HCT116 (cell line): Measurements from ENCODE around the gene AMZ1. TPM values are rescaled to one million over a fixed set of nuclear protein-coding genes. Genes with fewer than 3 reads are reported as not detected.
"Not testable (repeated sequence)": the region's sequence is repeated elsewhere in the genome, so short reads cannot be mapped to it uniquely, and the experiment has no call there.

Experiments
- ATAC-seq: fragments of 200-7000 bp; cut with Tn5 transposase; 2 replicates; pipeline ENCODE4 v1.9.1; 2020; ENCODE audit warnings: mild to moderate bottlenecking, moderate library complexity
- BruUV-seq: library from RNA; stranded (reverse); fragments of 400-500 nt; replicated peaks from 2 replicates; lab custom pipeline; 2021; lab: Mats Ljungman, UMichigan
- CTCF ChIA-PET: fragments of 300-600 bp; sonication (Branson Sonifier 250); formaldehyde crosslinking; loops from one replicate; lab custom pipeline; 2021; ENCODE audit warnings: antibody characterized with exemption; lab: Charles Lee
- POLR2A ChIA-PET: fragments of 300-600, 350-600 bp; sonication (Branson Sonifier 250); formaldehyde crosslinking; loops from one replicate; lab custom pipeline; 2021; ENCODE audit warnings: antibody characterized with exemption; lab: Charles Lee
- RAD21 ChIA-PET, 2 experiments: fragments of 300-600 bp; sonication (Branson Sonifier 250); formaldehyde crosslinking; loops; one replicate each; lab custom pipeline; 2023; ENCODE audit warnings: low total read pairs in 2 of 2; ENCODE audit not compliant: uncharacterized antibody in 2 of 2, unreplicated experiment in 2 of 2, low non-redundant PET in 1 of 2; lab: Charles Lee
- DNase-seq: peaks from one replicate; pipeline ENCODE4 v3.0.0-alpha.2; 2010; ENCODE audit warnings: low read depth, low spot score
- H2AFZ ChIP-seq: fragments of 200-600 bp; shearing (Covaris generic), sonication (generic); 2 replicates; pipeline ENCODE4 v1.6.1; 2017; ENCODE audit warnings: low read depth, mixed run types, mixed read lengths, antibody characterized with exemption, low read length; ENCODE audit not compliant: poor library complexity, severe bottlenecking
- H3K27ac ChIP-seq: 2 replicates; pipeline ENCODE4 v1.5.1; 2012; ENCODE audit warnings: low read depth, low read length
- H3K27me3 ChIP-seq: fragments of 200-600 bp; sonication (generic); 2 replicates; pipeline ENCODE4 v1.6.1; 2016; ENCODE audit warnings: mixed run types, low read length, mixed read lengths; ENCODE audit not compliant: insufficient read depth
- H3K36me3 ChIP-seq, 2 experiments: fragments of 200-500 bp in 1 of 2; fragments of 200-600 bp in 1 of 2; sonication (Bioruptor generic) in 1 of 2; sonication (generic) in 1 of 2; 2 replicates each; pipeline versions ENCODE4 v1.5.1 to v1.6.1; 2014 to 2016; ENCODE audit warnings: low read length in 2 of 2, inconsistent platforms in 1 of 2, mixed read lengths in 1 of 2, mixed run types in 1 of 2; ENCODE audit not compliant: insufficient read depth in 2 of 2, control insufficient read depth in 1 of 2
- H3K4me1 ChIP-seq, 2 experiments: fragments of 200-600 bp in 1 of 2; sonication (generic) in 1 of 2; 2 replicates each; pipeline versions ENCODE4 v1.5.1 to v1.6.1; 2012 to 2017; ENCODE audit warnings: low read length in 2 of 2, inconsistent platforms in 1 of 2, mild to moderate bottlenecking in 1 of 2, mixed read lengths in 1 of 2, mixed run types in 1 of 2, moderate library complexity in 1 of 2; ENCODE audit not compliant: insufficient read depth in 2 of 2, control insufficient read depth in 1 of 2
- H3K4me2 ChIP-seq: fragments of 200-600 bp; sonication (generic); 2 replicates; pipeline ENCODE4 v1.6.1; 2017; ENCODE audit warnings: mixed run types, low read length, mixed read lengths
- H3K4me3 ChIP-seq, 2 experiments: fragments of 200-600 bp in 1 of 2; sonication (generic) in 1 of 2; replicated peaks in 1 of 2; 2 replicates each; pipeline ENCODE4 v1.5.1; 2011 to 2016; ENCODE audit warnings: low read length in 2 of 2, control low read depth in 1 of 2, low read depth in 1 of 2, mild to moderate bottlenecking in 1 of 2, mixed read lengths in 1 of 2, mixed run types in 1 of 2
- H3K79me2 ChIP-seq: fragments of 200-600 bp; sonication (generic); 2 replicates; pipeline ENCODE4 v1.6.1; 2017; ENCODE audit warnings: mild to moderate bottlenecking, mixed run types, low read length, moderate library complexity, mixed read lengths; ENCODE audit not compliant: insufficient read depth
- H3K9ac ChIP-seq: fragments of 200-600 bp; sonication (generic); 2 replicates; pipeline ENCODE4 v1.6.1; 2016; ENCODE audit warnings: low read length, mixed read lengths
- H3K9me2 ChIP-seq: fragments of 200-600 bp; sonication (generic), shearing (Covaris generic); 2 replicates; pipeline ENCODE4 v1.6.1; 2017; ENCODE audit warnings: mixed run types, mild to moderate bottlenecking, moderate library complexity; ENCODE audit not compliant: insufficient read depth
- H3K9me3 ChIP-seq, 2 experiments: fragments of 200-500 bp in 1 of 2; fragments of 200-600 bp in 1 of 2; sonication (Bioruptor generic) in 1 of 2; sonication (generic) in 1 of 2; 2 replicates each; pipeline ENCODE4 v1.6.1; 2014 to 2017; ENCODE audit warnings: low read length in 2 of 2, mixed read lengths in 2 of 2, inconsistent platforms in 1 of 2, low read depth in 1 of 2, mild to moderate bottlenecking in 1 of 2, mixed run types in 1 of 2, moderate library complexity in 1 of 2; ENCODE audit not compliant: control insufficient read depth in 1 of 2, insufficient read depth in 1 of 2
- H4K20me1 ChIP-seq: fragments of 200-600 bp; sonication (generic), shearing (Covaris generic); 2 replicates; pipeline ENCODE4 v1.6.1; 2017; ENCODE audit warnings: mixed run types, mild to moderate bottlenecking, moderate library complexity; ENCODE audit not compliant: insufficient read depth
- CBX3 ChIP-seq: IDR thresholded peaks from 2 replicates; pipeline ENCODE4 v1.6.1; 2012; ENCODE audit warnings: low read depth
- CEBPB ChIP-seq: IDR thresholded peaks from 2 replicates; pipeline ENCODE4 v1.6.1; 2012; ENCODE audit warnings: low read depth
- EZH2phosphoT487 ChIP-seq: fragments of 200-600 bp; IDR thresholded peaks from 2 replicates; pipeline ENCODE4 v1.6.1; 2018; ENCODE audit warnings: antibody characterized with exemption, borderline replicate concordance
- FOSL1 ChIP-seq: IDR thresholded peaks from 2 replicates; pipeline ENCODE4 v1.6.1; 2012; ENCODE audit warnings: low read depth
- MAX ChIP-seq: IDR thresholded peaks from 2 replicates; pipeline ENCODE4 v1.6.1; 2012
- POLR2AphosphoS5 ChIP-seq: IDR thresholded peaks from 2 replicates; pipeline ENCODE4 v1.6.1; 2011; ENCODE audit warnings: mild to moderate bottlenecking, low read depth, low read length, moderate library complexity
- REST ChIP-seq: IDR thresholded peaks from 2 replicates; pipeline ENCODE4 v1.6.1; 2012; ENCODE audit warnings: low read depth
- SIN3A ChIP-seq: IDR thresholded peaks from 2 replicates; pipeline ENCODE4 v1.6.1; 2012; ENCODE audit warnings: low read depth
- SP1 ChIP-seq: IDR thresholded peaks from 2 replicates; pipeline ENCODE4 v1.6.1; 2012; ENCODE audit warnings: low read depth
- YY1 ChIP-seq: IDR thresholded peaks from 2 replicates; pipeline ENCODE4 v1.6.1; 2011; ENCODE audit warnings: low read length, low read depth, moderate library complexity, mild to moderate bottlenecking; ENCODE audit not compliant: insufficient replicate concordance; ENCODE audit errors: extremely low read depth
- intact Hi-C: fragments of 100-400 bp; cut with micrococcal nuclease; formaldehyde crosslinking; loops from 2 replicates; pipeline ENCODE4 v1.10.0; 2022
- total RNA-seq: library from RNA; stranded (reverse); gene quantifications from one replicate; pipeline ENCODE4 v1.2.1, GENCODE V29; 2021; ENCODE audit not compliant: unreplicated experiment

Gene AMZ1
- total RNA-seq, 1 experiment from 2014 or later = not detected

GRCh38 chr7:2673214-2673613 lies 14.8 kb upstream of the AMZ1 start:
- CTCF ChIA-PET = not testable (repeated sequence)

GRCh38 chr7:2673934-2674333 lies 14.1 kb upstream of the AMZ1 start:
- Histone ChIP-seq H3K79me2 (no peaks in the 10 kb centered on the region), H3K27me3 (no peaks in the 10 kb centered on the region), H3K9ac (no peak overlapping the region), H3K9me2 (no peaks in the 10 kb centered on the region), H3K36me3 (no peaks in the 10 kb centered on the region), H3K4me1 (peaks cover 0 to 7% of the 10 kb centered on the region in 2 experiments; a peak in 1 of 4 replicates), H4K20me1 (no peaks in the 10 kb centered on the region), H3K4me3 (no peak overlapping the region), H2AFZ (no peak overlapping the region), H3K9me3 (no peaks in the 10 kb centered on the region), H3K27ac (no peak overlapping the region), H3K4me2 (no peak overlapping the region)
- no TSS peak for BruUV-seq
- DNase-seq (no peak), ATAC-seq (no peak)
- ChIA-PET RAD21 (no interaction called here), POLR2A (no interaction called here), CTCF (no interaction called here)
- intact Hi-C loops = no loop called here
- TF ChIP-seq CBX3 (no peak), CEBPB (no peak)

More at GRCh38 chr7:2673214-2673613, 14.8 kb upstream of the AMZ1 start:
- POLR2A ChIA-PET, BruUV-seq, intact Hi-C loops, H3K27me3 ChIP-seq, H3K4me1 ChIP-seq, ATAC-seq, H4K20me1 ChIP-seq, H3K9me2 ChIP-seq, H3K4me2 ChIP-seq, H3K4me3 ChIP-seq, H3K27ac ChIP-seq, DNase-seq, H3K9ac ChIP-seq, H3K36me3 ChIP-seq, H3K79me2 ChIP-seq, H2AFZ ChIP-seq, RAD21 ChIA-PET, H3K9me3 ChIP-seq: not testable (repeated sequence)

- Histone ChIP-seq H3K4me2 (no peak overlapping the region), H3K4me1 (peaks cover 0 to 7% of the 10 kb centered on the region in 2 experiments; a peak in 1 of 4 replicates), H3K79me2 (no peaks in the 10 kb centered on the region), H4K20me1 (no peaks in the 10 kb centered on the region), H3K9me3 (no peaks in the 10 kb centered on the region), H3K36me3 (no peaks in the 10 kb centered on the region), H2AFZ (no peak overlapping the region), H3K27ac (no peak overlapping the region), H3K27me3 (no peaks in the 10 kb centered on the region), H3K9ac (no peak overlapping the region), H3K4me3 (no peak overlapping the region), H3K9me2 (no peaks in the 10 kb centered on the region)
- RAD21 ChIA-PET = no interaction called here
- intact Hi-C loops = no loop called here
- DNase-seq (no peak), ATAC-seq (no peak)
- BruUV-seq = no TSS peak
- CTCF ChIA-PET = no interaction called here
- POLR2A ChIA-PET = no interaction called here
- TF ChIP-seq FOSL1 = no peak
- TF ChIP-seq POLR2AphosphoS5 = no peak
- TF ChIP-seq MAX = no peak
- no peak for TF ChIP-seq REST
- TF ChIP-seq YY1 = no peak
- no peak for TF ChIP-seq SIN3A
- TF ChIP-seq SP1 = no peak
- no peak for TF ChIP-seq EZH2phosphoT487
Measured at GRCh38 chr7:2675256-2675764, 12.7 kb upstream of the AMZ1 start.
